Activated effector memory CD4-positive, alpha-beta T cell treated with Interleukin-2 at 50 U/mL for 16 hours (primary cell): ENCODE data around the gene UNC119B.
A peak's percentile ranks its signal among the peaks of the same experiment; 100 is the strongest.
"Not testable (repeated sequence)": the region's sequence is repeated elsewhere in the genome, so short reads cannot be mapped to it uniquely, and the experiment has no call there.

ENCODE experiments used
- DNase-seq: peaks from one replicate; pipeline ENCODE4 v3.0.0-alpha.2; 2020

UNC119B gene

GRCh38 chr12:120710031-120710804 is at the start of gene UNC119B:
Gene UNC119B, plus strand, starts transcription at chr12:120710458. Its CDS starts 17 bp downstream, at chr12:120710475.
- DNase-seq: peak; percentile 62

GRCh38 chr12:120661432-120661831 is 48.8 kb upstream of the UNC119B start:
- no peak for DNase-seq

- no peak for DNase-seq
Measured at GRCh38 chr12:120662879-120663278, 47.4 kb upstream of the UNC119B start.

- no peak for DNase-seq
Measured at GRCh38 chr12:120663741-120664140, 46.5 kb upstream of the UNC119B start.

GRCh38 chr12:120666571-120667390 is 43.5 kb upstream of the UNC119B start:
- no peak for DNase-seq

- no peak for DNase-seq
Measured at GRCh38 chr12:120668091-120668867, 42.0 kb upstream of the UNC119B start.

GRCh38 chr12:120668868-120669840 is 41.1 kb upstream of the UNC119B start:
- no peak for DNase-seq

- DNase-seq: not testable (repeated sequence)
Measured at GRCh38 chr12:120670237-120670636, 40.0 kb upstream of the UNC119B start.

- DNase-seq: no peak
Measured at GRCh38 chr12:120670667-120671066, 39.6 kb upstream of the UNC119B start.

- DNase-seq: no peak
Measured at GRCh38 chr12:120674097-120674636, 36.1 kb upstream of the UNC119B start.

- DNase-seq: no peak
Measured at GRCh38 chr12:120677765-120678473, 32.3 kb upstream of the UNC119B start.

GRCh38 chr12:120678572-120678971 is 31.7 kb upstream of the UNC119B start:
- no peak for DNase-seq

GRCh38 chr12:120680165-120680738 is 30.0 kb upstream of the UNC119B start:
- no peak for DNase-seq

GRCh38 chr12:120684523-120684932 is 25.7 kb upstream of the UNC119B start:
- DNase-seq: no peak

- DNase-seq: no peak
Measured at GRCh38 chr12:120685522-120685921, 24.7 kb upstream of the UNC119B start.

- peak; percentile 94 for DNase-seq
Measured at GRCh38 chr12:120686151-120686689, 24.0 kb upstream of the UNC119B start.

GRCh38 chr12:120686690-120687577 is 23.3 kb upstream of the UNC119B start, which contains the start of gene MLEC:
Gene MLEC, plus strand, starts transcription at chr12:120687149. Its CDS starts 148 bp downstream, at chr12:120687297.
- DNase-seq: peak; percentile 99

- peak; percentile 4 for DNase-seq
Measured at GRCh38 chr12:120687578-120688289, 22.5 kb upstream of the UNC119B start.
